Measurements from ENCODE around the gene PELO.

Gene PELO

DNA sequence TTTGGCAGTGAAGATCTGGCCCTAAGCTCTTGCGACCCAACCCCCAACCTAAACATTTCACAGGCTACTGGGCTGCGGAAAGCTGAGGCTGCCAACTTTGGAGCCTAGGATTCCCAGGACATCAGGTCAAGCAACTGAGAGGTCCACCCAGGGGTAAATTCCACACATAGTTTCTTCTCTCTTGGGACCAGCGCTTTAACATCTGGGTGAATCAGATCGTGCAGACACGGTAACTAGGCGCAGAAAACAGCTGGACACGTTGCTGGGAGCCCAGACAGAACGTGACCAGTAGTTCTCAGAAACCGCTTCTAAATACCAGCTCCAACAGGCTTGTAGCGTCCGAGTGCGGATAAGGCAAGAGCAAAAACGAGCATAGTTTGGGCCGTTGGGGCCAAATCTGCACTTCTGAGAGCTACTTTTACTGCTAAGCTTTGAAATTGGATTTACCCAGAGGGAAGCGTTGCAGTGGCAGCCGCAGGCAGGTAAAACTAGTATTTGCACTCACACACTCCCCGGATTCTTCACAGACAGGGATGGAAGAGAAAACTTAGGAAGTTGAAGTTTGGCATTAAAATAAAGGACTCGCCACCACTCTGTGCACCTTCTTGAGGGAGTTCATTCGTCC, 11.8 kb downstream of the PELO start:
- Histone ChIP-seq H3K27me3 (ENCODE audit: low read depth) (no peaks in the 10 kb centered on the region), H3K36me3 (replicated peaks) (peaks cover 10% of the 10 kb centered on the region), H3K9me3 (no peaks in the 10 kb centered on the region), H3K4me3 (peak overlapping the region; percentile 56), H3K4me1 (peaks cover 23% of the 10 kb centered on the region)
- in situ Hi-C loops (cut with MboI; ENCODE audit: low sequenced_read_pairs), result no loop called here
- peak; percentile 19 to 57 for DNase-seq (ENCODE audit: low spot score in 2 of 2)

DNA sequence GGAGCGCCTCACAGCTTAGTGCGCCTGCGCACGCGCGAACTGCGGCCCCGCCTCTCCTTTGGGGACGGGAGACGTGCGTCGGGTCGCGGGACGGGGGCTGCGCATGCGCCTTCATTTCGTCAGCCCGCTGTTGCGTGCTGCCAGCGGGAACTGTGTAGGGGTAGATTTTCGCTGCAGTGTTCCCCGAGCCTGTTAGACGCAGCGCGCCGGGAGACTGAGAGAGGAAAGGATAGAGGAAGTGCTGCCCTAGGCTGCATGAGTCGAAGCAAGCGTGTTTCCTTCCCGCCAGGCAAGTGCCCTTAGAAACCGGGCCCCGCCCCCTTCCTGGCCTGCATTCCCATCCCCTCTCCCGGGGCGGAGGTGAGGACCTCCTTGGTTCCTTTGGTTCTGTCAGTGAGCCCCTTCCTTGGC, 12.3 kb downstream of the PELO start:
- in situ Hi-C loops (cut with MboI; ENCODE audit: low sequenced_read_pairs), result no loop called here
- peaks cover 20% of the 10 kb centered on the region for H3K4me1 ChIP-seq

DNA sequence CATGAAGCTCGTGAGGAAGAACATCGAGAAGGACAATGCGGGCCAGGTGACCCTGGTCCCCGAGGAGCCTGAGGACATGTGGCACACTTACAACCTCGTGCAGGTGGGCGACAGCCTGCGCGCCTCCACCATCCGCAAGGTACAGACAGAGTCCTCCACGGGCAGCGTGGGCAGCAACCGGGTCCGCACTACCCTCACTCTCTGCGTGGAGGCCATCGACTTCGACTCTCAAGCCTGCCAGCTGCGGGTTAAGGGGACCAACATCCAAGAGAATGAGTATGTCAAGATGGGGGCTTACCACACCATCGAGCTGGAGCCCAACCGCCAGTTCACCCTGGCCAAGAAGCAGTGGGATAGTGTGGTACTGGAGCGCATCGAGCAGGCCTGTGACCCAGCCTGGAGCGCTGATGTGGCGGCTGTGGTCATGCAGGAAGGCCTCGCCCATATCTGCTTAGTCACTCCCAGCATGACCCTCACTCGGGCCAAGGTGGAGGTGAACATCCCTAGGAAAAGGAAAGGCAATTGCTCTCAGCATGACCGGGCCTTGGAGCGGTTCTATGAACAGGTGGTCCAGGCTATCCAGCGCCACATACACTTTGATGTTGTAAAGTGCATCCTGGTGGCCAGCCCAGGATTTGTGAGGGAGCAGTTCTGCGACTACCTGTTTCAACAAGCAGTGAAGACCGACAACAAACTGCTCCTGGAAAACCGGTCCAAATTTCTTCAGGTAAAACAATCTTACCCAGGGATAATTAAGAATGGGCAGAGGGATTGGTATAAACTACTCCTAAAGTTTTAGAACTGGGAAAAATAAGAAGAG, 12.9 kb downstream of the PELO start:
- no peaks in the 10 kb centered on the region for H3K9me3 ChIP-seq
- peaks cover 20% of the 10 kb centered on the region for H3K4me1 ChIP-seq
- peak; percentile 47 to 72 for DNase-seq (ENCODE audit: low spot score in 2 of 2)
- peak overlapping the region; percentile 56 for H3K4me3 ChIP-seq
- peaks cover 10% of the 10 kb centered on the region for H3K36me3 ChIP-seq (replicated peaks)
- in situ Hi-C loops (cut with MboI; ENCODE audit: low sequenced_read_pairs), result no loop called here
- no peaks in the 10 kb centered on the region for H3K27me3 ChIP-seq (ENCODE audit: low read depth)

More for the DNA sequence above, 12.3 kb downstream of the PELO start:
- DNase-seq (ENCODE audit: low spot score in 2 of 2), result peak; percentile 91 to 96
- Histone ChIP-seq H3K9me3 (no peaks in the 10 kb centered on the region), H3K27me3 (ENCODE audit: low read depth) (no peaks in the 10 kb centered on the region), H3K36me3 (replicated peaks) (peaks cover 10% of the 10 kb centered on the region), H3K4me3 (peak overlapping the region; percentile 56)

DNA sequence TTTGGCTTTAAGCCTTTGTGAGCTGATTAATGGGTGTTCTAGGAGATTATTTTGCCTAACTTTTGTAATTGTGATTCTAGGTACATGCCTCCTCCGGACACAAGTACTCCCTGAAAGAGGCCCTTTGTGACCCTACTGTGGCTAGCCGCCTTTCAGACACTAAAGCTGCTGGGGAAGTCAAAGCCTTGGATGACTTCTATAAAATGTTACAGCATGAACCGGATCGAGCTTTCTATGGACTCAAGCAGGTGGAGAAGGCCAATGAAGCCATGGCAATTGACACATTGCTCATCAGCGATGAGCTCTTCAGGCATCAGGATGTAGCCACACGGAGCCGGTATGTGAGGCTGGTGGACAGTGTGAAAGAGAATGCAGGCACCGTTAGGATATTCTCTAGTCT, 13.6 kb downstream of the PELO start:
- Histone ChIP-seq H3K27me3 (ENCODE audit: low read depth) (no peaks in the 10 kb centered on the region), H3K4me1 (peaks cover 20% of the 10 kb centered on the region), H3K9me3 (no peaks in the 10 kb centered on the region), H3K4me3 (peak overlapping the region; percentile 56), H3K36me3 (replicated peaks) (peaks cover 10% of the 10 kb centered on the region)
- DNase-seq (ENCODE audit: low spot score in 2 of 2), result peak; percentile 28 to 35
- in situ Hi-C loops (cut with MboI; ENCODE audit: low sequenced_read_pairs), result no loop called here

DNA sequence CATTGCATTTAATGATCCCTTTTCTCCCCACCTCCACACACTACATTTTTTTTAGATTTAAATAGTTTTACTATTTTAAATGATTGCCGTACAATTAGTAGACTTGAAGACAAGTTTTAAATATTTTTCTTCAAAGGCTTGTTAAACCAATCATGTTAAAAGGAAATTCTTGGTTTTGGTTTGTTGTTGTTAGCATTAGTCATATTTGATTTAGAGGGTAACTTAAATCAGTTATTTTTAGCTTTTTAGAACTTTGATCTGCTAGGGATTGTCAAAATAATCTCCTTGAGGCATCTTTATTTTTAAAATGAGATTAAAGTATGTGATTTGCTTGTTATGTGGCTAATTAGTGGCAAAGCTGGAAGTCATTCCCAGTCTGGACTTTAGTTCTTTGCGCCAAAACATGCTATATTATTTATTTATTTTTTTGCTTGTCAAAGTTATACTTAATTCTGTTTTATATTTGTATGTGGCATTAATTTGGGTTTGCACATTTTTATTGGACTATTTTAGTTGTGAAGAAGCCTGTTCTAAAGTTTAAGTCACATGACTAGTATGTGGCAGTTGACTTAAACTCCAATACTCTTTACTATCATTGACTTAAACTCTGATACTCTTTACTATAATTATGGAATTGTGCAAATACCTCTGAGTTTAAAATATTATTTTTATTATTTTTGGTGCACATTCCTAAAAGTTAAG, 14.7 kb downstream of the PELO start:
- peaks cover 20% of the 10 kb centered on the region for H3K4me1 ChIP-seq
- DNase-seq (ENCODE audit: low spot score in 2 of 2), result no peak

DNA sequence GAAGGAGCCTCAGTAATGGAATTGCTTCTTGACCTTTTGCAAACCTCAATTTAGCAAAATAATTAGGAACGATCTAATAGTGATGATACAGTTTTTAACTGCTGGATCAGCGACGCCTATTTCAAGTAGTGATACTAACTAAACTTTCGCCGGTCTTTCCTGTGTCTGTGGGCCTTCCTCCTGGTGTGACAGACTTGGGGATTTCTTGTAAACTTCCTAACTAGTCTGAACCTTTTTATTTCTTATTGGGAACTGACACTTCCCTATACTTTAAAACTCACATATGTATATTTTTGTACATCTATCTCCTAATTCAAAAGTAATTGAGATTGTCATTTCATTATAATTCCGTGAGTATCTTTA, 15.2 kb downstream of the PELO start:
- H3K27me3 ChIP-seq (ENCODE audit: low read depth), result no peaks in the 10 kb centered on the region
- peaks cover 20% of the 10 kb centered on the region for H3K4me1 ChIP-seq
- no peak for DNase-seq (ENCODE audit: low spot score in 2 of 2)
- no peaks in the 10 kb centered on the region for H3K9me3 ChIP-seq
- peaks cover 10% of the 10 kb centered on the region for H3K36me3 ChIP-seq (replicated peaks)
- in situ Hi-C loops (cut with MboI; ENCODE audit: low sequenced_read_pairs), result no loop called here
- H3K4me3 ChIP-seq, result peak overlapping the region; percentile 56

More for the DNA sequence above, 14.7 kb downstream of the PELO start:
- Histone ChIP-seq H3K4me3 (peak overlapping the region; percentile 56), H3K9me3 (no peaks in the 10 kb centered on the region), H3K36me3 (replicated peaks) (peaks cover 10% of the 10 kb centered on the region), H3K27me3 (ENCODE audit: low read depth) (no peaks in the 10 kb centered on the region)
- in situ Hi-C loops (cut with MboI; ENCODE audit: low sequenced_read_pairs), result no loop called here

DNA sequence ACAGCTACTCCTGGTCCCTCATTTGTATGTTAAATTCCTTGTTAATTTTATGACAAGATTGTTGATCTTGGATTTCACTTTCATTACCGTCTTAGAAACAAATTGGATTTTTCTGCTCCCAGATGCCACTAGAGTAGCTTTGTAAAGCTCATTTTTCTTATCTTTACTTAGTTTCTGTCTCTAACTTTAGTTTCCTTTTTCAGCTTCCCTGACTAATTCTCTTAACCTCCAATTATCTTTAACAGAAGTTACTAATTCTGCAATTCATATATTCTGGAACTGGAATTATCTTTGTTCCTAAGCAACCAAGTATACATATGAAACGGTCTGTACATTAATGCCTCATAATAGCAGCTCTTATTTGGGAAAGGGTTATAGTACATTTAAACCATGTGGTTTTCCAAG, 16.7 kb downstream of the PELO start:
- H3K9me3 ChIP-seq, result no peaks in the 10 kb centered on the region
- peaks cover 10% of the 10 kb centered on the region for H3K36me3 ChIP-seq (replicated peaks)
- peaks cover 14% of the 10 kb centered on the region for H3K4me1 ChIP-seq
- H3K4me3 ChIP-seq, result no peak overlapping the region
- DNase-seq (ENCODE audit: low spot score in 2 of 2), result peak in 1 of 2 experiments; percentile 37
- no peaks in the 10 kb centered on the region for H3K27me3 ChIP-seq (ENCODE audit: low read depth)
- in situ Hi-C loops (cut with MboI; ENCODE audit: low sequenced_read_pairs), result no loop called here

DNA sequence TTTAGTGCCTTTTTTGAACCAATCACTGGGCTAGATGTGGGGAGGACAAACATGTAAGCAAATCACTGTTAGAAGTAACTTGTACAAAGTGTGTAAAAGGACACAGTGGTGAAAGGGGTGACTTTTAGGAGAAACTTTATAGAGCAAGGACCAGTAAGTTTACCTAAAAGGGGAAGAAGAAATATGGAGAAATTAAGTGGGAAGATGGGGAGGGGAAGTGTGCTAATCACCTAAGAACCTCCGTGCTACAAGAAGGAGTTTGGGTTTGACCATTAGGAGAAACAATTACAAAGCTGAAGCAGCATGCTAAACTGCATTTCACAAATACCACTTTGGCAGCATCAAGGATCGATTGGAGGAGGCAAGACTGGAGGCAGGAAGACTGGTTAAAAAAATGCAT, 17.3 kb downstream of the PELO start:
- peaks cover 10% of the 10 kb centered on the region for H3K36me3 ChIP-seq (replicated peaks)
- H3K4me1 ChIP-seq, result peaks cover 14% of the 10 kb centered on the region
- H3K9me3 ChIP-seq, result no peaks in the 10 kb centered on the region
- no peak for DNase-seq (ENCODE audit: low spot score in 2 of 2)
- no peak overlapping the region for H3K4me3 ChIP-seq
- in situ Hi-C loops (cut with MboI; ENCODE audit: low sequenced_read_pairs), result no loop called here
- no peaks in the 10 kb centered on the region for H3K27me3 ChIP-seq (ENCODE audit: low read depth)

DNA sequence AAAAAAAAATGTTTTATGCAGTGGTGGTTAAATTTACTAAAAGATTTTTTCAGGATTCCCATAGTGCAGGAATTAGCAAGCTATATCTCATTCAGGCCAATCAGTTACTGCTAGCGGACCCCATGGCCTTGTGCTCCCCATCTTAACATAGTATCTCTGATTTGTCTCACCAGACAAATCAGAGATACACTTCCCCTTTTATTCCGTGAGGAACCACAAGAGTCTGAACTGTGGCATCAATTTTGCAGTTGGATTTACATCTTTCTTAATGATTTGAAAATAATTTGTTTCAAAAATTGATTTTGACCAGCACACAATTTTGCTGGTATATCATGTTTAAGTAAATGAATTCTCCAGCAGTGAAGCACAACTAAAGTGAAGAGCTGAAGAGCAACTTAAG, 17.9 kb downstream of the PELO start:
- no peaks in the 10 kb centered on the region for H3K27me3 ChIP-seq (ENCODE audit: low read depth)
- H3K4me1 ChIP-seq, result peaks cover 14% of the 10 kb centered on the region
- in situ Hi-C loops (cut with MboI; ENCODE audit: low sequenced_read_pairs), result no loop called here
- no peaks in the 10 kb centered on the region for H3K9me3 ChIP-seq
- H3K36me3 ChIP-seq (replicated peaks), result peaks cover 10% of the 10 kb centered on the region
- no peak for DNase-seq (ENCODE audit: low spot score in 2 of 2)
- no peak overlapping the region for H3K4me3 ChIP-seq

DNA sequence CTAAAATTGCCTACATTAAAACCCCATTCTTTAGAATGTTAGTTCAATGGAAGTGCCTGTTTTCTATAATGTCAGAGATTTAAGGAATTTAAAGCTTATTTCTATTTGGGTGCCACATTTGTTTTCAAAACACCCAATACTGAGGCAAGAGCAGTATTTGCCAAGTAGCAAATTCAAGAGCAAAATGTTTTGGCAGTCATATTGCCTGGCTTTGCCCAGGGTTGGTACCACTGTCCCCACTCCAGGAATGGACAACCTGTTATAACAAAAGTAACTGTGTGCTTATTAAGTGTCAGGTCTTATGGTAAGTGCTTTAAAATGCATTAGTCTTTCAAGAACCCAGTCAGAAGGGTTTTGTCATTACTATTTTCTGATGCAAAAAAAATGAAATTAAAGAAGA, 19.3 kb downstream of the PELO start:
- peaks cover 4% of the 10 kb centered on the region for H3K36me3 ChIP-seq (replicated peaks)
- in situ Hi-C loops (cut with MboI; ENCODE audit: low sequenced_read_pairs), result no loop called here
- no peaks in the 10 kb centered on the region for H3K9me3 ChIP-seq
- H3K4me3 ChIP-seq, result no peak overlapping the region
- DNase-seq (ENCODE audit: low spot score in 2 of 2), result no peak
- peaks cover 14% of the 10 kb centered on the region for H3K4me1 ChIP-seq
- H3K27me3 ChIP-seq (ENCODE audit: low read depth), result no peaks in the 10 kb centered on the region

DNA sequence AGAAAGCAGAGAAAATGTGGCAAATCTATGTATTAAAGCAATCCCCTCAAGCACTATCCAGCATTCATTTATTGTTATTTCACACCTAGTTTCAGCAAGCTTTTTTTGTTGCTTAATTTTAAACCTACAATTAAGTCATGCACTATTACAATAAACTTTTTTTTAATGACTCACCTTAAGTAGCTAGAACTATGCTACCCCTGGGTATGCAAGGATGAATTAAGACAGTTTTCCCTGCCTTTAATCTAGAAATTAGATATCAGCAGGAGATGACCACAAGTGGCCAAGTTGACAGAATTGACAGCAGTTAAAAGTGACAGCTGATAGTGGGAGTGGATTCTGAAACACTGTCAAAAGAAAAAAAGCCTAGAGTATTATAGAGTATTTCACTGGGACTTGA, 20.0 kb downstream of the PELO start:
- Histone ChIP-seq H3K9me3 (no peaks in the 10 kb centered on the region), H3K27me3 (ENCODE audit: low read depth) (no peaks in the 10 kb centered on the region), H3K4me1 (peaks cover 14% of the 10 kb centered on the region), H3K36me3 (replicated peaks) (no peaks in the 10 kb centered on the region), H3K4me3 (no peak overlapping the region)
- no peak for DNase-seq (ENCODE audit: low spot score in 2 of 2)
- in situ Hi-C loops (cut with MboI; ENCODE audit: low sequenced_read_pairs), result no loop called here

DNA sequence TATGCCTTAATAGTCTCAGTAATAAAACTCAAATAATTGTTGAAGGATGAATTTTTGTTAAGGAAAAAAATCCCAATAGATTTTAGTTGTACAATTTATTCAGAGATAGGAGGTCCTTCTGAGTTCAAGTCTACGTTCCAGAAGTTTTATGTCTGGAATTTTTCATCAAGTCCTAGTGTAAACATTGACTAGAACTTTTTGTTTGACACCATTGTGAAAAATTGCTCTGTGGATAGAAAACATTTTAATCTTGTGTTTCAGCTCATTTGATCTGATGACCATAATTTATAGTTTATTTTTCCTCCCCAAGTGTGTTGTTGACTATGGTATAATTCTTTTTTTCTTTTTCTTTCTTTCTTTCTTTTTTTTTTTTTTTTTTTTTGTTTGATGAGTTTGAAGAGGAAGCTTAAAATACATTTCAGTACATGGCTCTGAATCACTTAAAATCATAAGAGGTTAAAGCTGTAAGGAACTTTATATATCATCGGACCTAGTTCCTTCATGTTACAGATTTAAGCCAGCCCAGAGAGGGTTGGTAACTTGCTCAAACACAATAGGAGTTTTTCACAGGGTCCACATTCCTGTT, 20.7 kb downstream of the PELO start:
- in situ Hi-C loops (cut with MboI; ENCODE audit: low sequenced_read_pairs), result no loop called here
- Histone ChIP-seq H3K4me1 (peaks cover 8% of the 10 kb centered on the region), H3K4me3 (no peak overlapping the region), H3K9me3 (no peaks in the 10 kb centered on the region), H3K27me3 (ENCODE audit: low read depth) (no peaks in the 10 kb centered on the region), H3K36me3 (replicated peaks) (no peaks in the 10 kb centered on the region)
- DNase-seq (ENCODE audit: low spot score in 2 of 2), result no peak

DNA sequence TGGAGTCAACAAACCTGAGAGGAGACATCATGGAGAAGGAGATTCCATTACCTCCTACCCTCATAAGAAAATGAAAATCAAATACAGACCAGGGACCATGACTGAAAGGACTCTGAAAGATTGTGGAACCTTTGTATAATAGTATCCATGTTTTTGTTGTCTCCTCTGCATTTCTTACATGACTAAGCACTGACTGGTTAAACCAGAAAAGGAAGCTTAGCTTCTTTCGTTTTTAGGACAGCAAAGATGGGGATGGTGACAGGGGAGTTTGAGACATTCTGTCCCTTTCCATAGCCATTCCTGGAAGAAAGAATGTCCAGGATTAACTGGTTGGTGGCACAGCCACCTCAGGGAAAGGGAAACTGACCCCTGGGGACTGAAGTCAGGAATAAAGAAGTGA, 22.2 kb downstream of the PELO start:
- DNase-seq (ENCODE audit: low spot score in 2 of 2), result no peak
- in situ Hi-C loops (cut with MboI; ENCODE audit: low sequenced_read_pairs), result no loop called here
- no peaks in the 10 kb centered on the region for H3K36me3 ChIP-seq (replicated peaks)
- no peaks in the 10 kb centered on the region for H3K27me3 ChIP-seq (ENCODE audit: low read depth)
- H3K4me1 ChIP-seq, result no peaks in the 10 kb centered on the region; the same call in 1 of the 2 replicates
- no peaks in the 10 kb centered on the region for H3K9me3 ChIP-seq
- no peak overlapping the region for H3K4me3 ChIP-seq

DNA sequence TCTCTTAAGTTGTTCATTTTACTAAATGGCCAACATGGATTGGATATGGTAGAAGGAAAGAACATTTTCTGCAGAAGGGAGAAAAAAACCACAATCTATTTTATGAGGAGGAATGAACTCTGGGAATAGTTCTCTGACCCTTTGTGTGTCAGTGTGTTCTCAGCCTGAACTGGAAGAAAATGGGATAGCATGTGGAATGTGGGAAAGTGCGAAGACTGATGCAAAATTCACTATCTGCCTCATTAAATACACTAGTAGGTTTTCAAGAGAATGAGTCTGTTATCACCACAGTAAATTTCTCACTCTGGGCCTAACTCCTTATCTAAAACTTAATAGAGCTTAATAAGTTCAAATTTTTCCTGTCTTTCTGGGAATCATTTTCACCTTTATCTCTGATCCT, 22.7 kb downstream of the PELO start:
- in situ Hi-C loops (cut with MboI; ENCODE audit: low sequenced_read_pairs), result no loop called here
- Histone ChIP-seq H3K9me3 (no peaks in the 10 kb centered on the region), H3K4me1 (no peaks in the 10 kb centered on the region), H3K4me3 (no peak overlapping the region), H3K27me3 (ENCODE audit: low read depth) (no peaks in the 10 kb centered on the region), H3K36me3 (replicated peaks) (no peaks in the 10 kb centered on the region)
- no peak for DNase-seq (ENCODE audit: low spot score in 2 of 2)
